ENCODE data around the gene IL12RB2. TPM values are rescaled to one million over a fixed set of nuclear protein-coding genes. Genes with fewer than 3 reads are reported as not detected.
"Not testable (repeated sequence)": the region's sequence is repeated elsewhere in the genome, so short reads cannot be mapped to it uniquely, and the experiment has no call there.

The IL12RB2 gene
- total RNA-seq, 2 donors from 2014 or later = 57.4 to 63.3 TPM

DNA sequence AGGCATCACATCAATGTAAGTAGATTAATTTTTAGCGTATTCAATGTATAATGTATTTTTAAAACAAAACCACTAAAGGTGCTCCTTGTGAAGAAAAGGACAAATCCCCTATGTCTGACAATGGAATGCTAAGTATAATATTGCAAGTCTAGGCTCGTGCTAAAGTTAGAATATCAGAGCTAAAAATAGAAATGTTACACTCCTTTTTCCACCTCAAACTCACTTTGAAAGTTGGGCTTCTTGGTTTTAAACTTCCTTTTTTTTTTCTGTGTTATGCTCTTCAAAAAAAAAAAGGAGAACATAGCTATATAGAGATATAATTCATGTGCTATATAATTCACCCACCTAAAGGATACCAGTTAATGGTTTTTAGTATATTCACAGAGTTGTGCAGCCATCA is 126.2 kb downstream of the IL12RB2 start:
- H3K4me3 Mint-ChIP-seq = peak overlapping the region; percentile 27

DNA sequence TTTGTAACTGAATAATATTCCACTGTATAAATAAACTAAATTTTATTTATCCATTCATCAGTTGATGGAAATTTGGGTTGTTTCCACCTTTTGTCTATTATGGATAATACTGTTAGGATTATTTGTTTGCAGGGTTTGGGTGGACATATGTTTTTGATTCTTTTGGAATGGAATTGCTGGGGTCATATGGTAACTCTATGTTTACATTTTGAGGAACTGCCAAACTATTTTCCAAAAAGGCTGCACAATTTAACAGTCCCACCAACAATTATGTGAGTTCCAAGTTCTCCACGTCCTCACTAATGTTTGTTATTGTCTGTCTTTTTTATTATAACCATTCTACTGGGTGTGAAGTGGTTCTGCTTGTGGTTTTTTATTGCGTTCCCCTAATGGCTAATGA is 126.8 kb downstream of the IL12RB2 start:
- Mint-ChIP-seq H3K4me3 (no peak overlapping the region), H3K27me3 (no peaks in the 10 kb centered on the region), H3K9me3 (no peaks in the 10 kb centered on the region), H3K36me3 (ENCODE audit: low read depth) (peaks cover 15% of the 10 kb centered on the region), H3K4me1 (peaks cover 16% of the 10 kb centered on the region), H3K27ac (no peak overlapping the region)
- no peak for ATAC-seq (replicated peaks)

More for the DNA sequence above, 126.2 kb downstream of the IL12RB2 start:
- H3K4me1 Mint-ChIP-seq = peaks cover 16% of the 10 kb centered on the region
- peaks cover 21% of the 10 kb centered on the region for H3K36me3 Mint-ChIP-seq (ENCODE audit: low read depth)
- no peak overlapping the region for H3K27ac Mint-ChIP-seq
- no peak for ATAC-seq (replicated peaks)
- no peaks in the 10 kb centered on the region for H3K9me3 Mint-ChIP-seq
- H3K27me3 Mint-ChIP-seq = no peaks in the 10 kb centered on the region

DNA sequence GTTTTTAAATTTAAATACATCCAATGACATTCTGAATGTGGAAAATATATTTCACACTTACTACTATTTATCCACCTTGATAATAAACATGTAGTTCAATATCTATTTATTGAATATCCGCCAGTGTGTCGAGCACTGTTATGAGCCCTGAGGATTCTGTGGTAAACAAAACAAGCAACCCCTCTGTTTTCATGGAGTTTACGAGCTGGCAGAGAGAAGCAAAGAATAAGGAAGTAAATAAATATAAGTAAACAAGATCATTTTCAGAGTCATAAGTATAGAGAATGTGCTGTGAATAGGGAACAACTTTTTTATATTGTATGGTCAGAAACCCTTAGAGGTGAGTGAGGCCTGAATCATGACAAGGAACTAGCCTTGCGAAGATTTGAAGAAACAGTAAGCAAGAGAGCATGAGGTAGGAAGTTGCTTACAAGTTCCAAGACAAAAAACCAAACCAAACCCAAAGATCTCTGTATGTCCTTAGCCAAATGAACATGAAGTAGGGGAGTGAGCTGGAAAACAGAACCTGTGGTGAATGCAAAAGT is 128.9 kb downstream of the IL12RB2 start:
- H3K27ac Mint-ChIP-seq = no peak overlapping the region
- no peak for ATAC-seq (replicated peaks)
- no peaks in the 10 kb centered on the region for H3K27me3 Mint-ChIP-seq
- H3K4me1 Mint-ChIP-seq = peaks cover 15% of the 10 kb centered on the region
- H3K36me3 Mint-ChIP-seq (ENCODE audit: low read depth) = no peaks in the 10 kb centered on the region
- H3K4me3 Mint-ChIP-seq = no peak overlapping the region
- H3K9me3 Mint-ChIP-seq = no peaks in the 10 kb centered on the region

DNA sequence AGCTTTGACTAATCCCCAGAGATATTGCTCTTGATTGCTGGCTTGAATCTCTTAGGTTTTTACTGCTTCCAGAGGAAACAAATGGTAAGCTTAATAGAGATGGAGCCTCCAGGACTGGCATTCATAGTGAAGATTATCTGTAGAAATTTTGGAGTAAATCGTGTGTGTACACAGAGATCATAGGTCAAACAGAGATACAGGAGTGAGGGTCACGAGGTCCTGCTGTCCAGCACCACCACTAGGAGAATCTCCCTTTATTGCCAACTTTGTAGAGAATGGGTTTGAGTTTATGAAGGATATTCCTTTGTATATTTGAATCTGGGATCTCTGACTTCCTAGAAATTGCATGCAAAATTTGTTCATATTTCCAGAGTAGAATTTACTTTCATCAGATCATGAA is 130.3 kb downstream of the IL12RB2 start:
- Mint-ChIP-seq H3K27ac (no peak overlapping the region), H3K27me3 (no peaks in the 10 kb centered on the region), H3K4me1 (peaks cover 7% of the 10 kb centered on the region), H3K36me3 (ENCODE audit: low read depth) (no peaks in the 10 kb centered on the region), H3K9me3 (no peaks in the 10 kb centered on the region), H3K4me3 (no peak overlapping the region)
- ATAC-seq (replicated peaks) = no peak

DNA sequence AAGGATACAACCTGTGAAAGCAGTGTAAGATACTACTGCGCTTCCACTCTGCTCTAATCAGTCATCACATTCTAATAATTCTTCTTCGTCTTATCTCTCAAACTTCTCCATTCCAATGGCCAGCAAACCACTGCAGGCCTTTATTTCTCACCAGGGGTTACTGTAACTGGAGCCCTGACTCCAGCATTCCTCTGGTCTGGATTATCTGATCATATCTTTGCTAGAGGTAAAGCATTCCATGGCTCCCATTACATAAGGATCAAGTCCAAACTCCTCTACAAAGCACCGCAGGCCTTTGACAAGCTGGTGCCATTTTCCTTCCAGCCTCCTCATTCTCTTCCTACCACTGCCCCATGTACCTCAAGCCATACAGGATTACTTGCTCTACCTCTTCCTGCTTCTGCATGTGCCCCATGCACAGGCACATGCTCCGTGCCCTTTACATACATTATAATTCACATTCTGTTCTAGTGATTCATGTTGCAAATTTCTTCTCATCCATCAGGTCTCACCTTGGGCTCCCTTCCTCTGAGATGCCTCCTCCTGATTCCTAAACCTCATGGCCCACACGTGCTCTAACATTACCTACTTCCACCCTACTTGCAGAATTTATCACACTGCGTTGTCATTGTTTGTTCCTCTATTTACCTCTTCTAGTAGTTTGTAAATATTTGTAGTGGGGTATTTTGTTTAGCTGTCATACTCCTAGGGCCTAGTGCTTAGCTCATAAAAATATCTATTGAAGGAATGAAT is 131.8 kb downstream of the IL12RB2 start:
- Mint-ChIP-seq H3K4me3 (no peak overlapping the region), H3K27ac (no peak overlapping the region), H3K9me3 (no peaks in the 10 kb centered on the region), H3K36me3 (ENCODE audit: low read depth) (no peaks in the 10 kb centered on the region), H3K4me1 (no peaks in the 10 kb centered on the region), H3K27me3 (no peaks in the 10 kb centered on the region)
- no peak for ATAC-seq (replicated peaks)

DNA sequence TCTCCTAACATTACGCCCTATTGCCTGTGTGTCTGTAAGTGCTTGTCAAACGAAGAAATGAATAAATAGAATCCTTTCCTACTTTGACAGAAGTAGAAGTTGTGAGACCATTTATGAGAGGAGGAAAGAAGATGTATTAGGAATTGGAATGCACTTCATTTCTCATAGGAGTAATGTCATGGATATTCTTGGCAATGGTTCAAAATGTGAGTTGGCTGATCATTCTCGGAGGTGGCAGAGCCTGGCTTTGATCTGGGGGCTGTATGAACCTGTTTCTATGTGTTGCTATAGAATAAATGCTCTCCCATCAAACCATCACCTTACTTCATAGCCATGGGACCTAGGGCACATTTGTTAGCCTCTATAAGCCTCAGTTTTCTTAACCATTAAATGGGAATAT is 132.7 kb downstream of the IL12RB2 start:
- no peak overlapping the region for H3K27ac Mint-ChIP-seq
- H3K4me1 Mint-ChIP-seq = no peaks in the 10 kb centered on the region
- no peaks in the 10 kb centered on the region for H3K36me3 Mint-ChIP-seq (ENCODE audit: low read depth)
- H3K27me3 Mint-ChIP-seq = no peaks in the 10 kb centered on the region
- ATAC-seq (replicated peaks) = no peak
- no peaks in the 10 kb centered on the region for H3K9me3 Mint-ChIP-seq
- H3K4me3 Mint-ChIP-seq = no peak overlapping the region

DNA sequence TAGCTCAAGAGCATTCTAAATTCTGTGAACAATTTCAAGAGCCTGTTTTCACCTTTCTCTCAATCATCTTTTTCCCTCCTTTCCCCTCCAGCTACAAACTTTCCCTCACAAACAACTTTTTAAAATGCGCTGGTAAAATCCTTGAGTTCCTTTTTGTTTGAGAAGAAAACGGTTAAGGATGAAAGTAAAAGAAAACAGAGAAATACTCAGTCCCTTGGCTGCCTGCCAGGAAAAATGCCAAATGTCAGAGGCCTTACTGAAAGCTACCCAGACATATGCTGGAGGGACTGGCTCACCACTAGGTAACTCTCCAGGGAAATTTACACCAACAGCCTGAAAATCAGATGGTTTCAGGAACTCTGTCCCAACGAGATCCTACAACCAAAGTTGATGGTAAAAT is 133.5 kb downstream of the IL12RB2 start:
- no peaks in the 10 kb centered on the region for H3K36me3 Mint-ChIP-seq (ENCODE audit: low read depth)
- no peak overlapping the region for H3K27ac Mint-ChIP-seq
- no peaks in the 10 kb centered on the region for H3K9me3 Mint-ChIP-seq
- no peaks in the 10 kb centered on the region for H3K27me3 Mint-ChIP-seq
- H3K4me1 Mint-ChIP-seq = no peaks in the 10 kb centered on the region
- peak; percentile 23 for ATAC-seq (replicated peaks)
- no peak overlapping the region for H3K4me3 Mint-ChIP-seq

DNA sequence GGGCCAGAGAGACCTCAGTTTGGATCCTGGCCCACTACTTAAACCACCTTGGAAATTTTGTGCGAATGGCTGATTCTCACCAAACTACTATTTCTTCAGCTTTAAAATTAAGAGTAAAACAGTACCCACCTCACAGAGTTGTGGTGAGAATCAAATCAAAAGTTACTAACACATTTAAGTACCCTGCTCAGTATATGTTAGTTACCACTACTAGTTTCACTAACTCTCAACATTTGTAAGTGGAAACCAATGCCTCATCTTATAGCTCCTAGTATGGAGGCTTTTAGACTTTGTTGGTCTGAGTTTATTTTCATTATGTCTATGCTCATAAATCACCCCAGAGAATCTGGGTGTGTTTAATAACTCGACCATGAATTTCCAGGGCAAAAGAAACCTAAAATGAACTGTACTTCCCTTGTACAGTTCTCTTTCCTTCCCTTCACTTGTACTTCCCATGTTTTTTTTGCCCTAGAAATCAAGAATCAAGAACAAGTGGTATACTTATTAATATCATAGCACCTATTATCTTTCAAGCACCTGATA is 134.1 kb downstream of the IL12RB2 start:
- H3K4me1 Mint-ChIP-seq = no peaks in the 10 kb centered on the region
- H3K4me3 Mint-ChIP-seq = no peak overlapping the region
- H3K27ac Mint-ChIP-seq = no peak overlapping the region
- no peaks in the 10 kb centered on the region for H3K27me3 Mint-ChIP-seq
- peak; percentile 85 for ATAC-seq (replicated peaks)
- no peaks in the 10 kb centered on the region for H3K36me3 Mint-ChIP-seq (ENCODE audit: low read depth)
- H3K9me3 Mint-ChIP-seq = no peaks in the 10 kb centered on the region

DNA sequence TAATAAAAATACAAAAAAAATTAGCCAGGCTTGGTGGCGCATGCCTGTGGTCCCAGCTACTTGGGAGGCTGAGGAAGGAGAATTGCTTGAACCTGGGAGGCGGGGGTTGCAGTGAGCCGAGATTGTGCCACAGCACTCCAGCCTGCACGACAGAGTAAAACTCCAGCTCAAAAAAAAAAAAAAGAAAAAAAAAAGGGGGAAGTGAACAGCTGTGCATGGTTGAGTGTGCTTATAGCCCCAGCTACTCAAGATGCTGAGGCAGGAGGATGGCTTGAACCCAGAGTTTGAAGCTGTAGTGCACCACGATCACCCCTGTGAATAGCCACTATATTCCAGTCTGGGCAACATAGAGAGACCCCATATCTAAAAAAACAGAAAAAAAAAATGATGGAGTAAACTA is 138.3 kb downstream of the IL12RB2 start:
- not testable (repeated sequence) for ATAC-seq (replicated peaks); H3K27ac Mint-ChIP-seq; H3K4me3 Mint-ChIP-seq; H3K36me3 Mint-ChIP-seq (ENCODE audit: low read depth); H3K9me3 Mint-ChIP-seq; H3K27me3 Mint-ChIP-seq; H3K4me1 Mint-ChIP-seq

Other genes with a start within 250 kb of the IL12RB2 start
- gene C1orf141, start 172.9 kb upstream of the IL12RB2 start, total RNA-seq = under 1 TPM; 0.71 to 0.82 TPM
- 10 to 100 TPM; 15.2 to 20.1 TPM for gene IL23R, start 141.4 kb upstream of the IL12RB2 start, total RNA-seq
- 100 to 1,000 TPM; 225 to 393 TPM for gene SERBP1, start 122.5 kb downstream of the IL12RB2 start, total RNA-seq

All from activated T-helper 17 cell treated with anti-CD3 and anti-CD28 coated beads, Interleukin-2, amount 50 U/mL, for 72 hours (primary cell).